G401.6 (cell line): ENCODE results near the gene C1orf167.

Source experiments
- FAIRE-seq: peaks from 2 replicates; lab custom pipeline; 2012; peaks lifted over from hg19 to GRCh38; lab: Jason Lieb, UNC

C1orf167 gene

GRCh38 chr1:11738096-11738495, 23.9 kb upstream of the C1orf167 start:
- FAIRE-seq, result no peak

DNA sequence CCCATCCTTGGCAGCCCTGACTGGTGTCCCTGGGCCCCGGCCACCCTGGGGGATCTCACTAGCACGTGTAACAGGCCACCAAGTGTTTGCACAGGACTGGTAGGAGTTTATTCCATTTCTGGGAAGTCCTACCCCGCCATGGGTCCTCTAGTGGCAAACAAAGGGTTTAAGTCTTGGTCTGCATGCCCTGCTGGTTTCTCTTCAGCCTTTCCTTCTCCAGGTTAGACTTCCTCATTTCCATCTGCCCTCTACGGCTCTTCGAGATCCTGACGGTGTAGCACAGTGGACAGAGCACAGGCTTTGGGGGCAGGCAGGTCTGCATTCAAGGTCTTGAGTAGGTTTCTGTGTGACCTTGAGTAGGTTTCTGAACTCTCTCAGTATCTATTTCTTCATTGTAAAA, 23.2 kb upstream of the C1orf167 start:
- no peak for FAIRE-seq

DNA sequence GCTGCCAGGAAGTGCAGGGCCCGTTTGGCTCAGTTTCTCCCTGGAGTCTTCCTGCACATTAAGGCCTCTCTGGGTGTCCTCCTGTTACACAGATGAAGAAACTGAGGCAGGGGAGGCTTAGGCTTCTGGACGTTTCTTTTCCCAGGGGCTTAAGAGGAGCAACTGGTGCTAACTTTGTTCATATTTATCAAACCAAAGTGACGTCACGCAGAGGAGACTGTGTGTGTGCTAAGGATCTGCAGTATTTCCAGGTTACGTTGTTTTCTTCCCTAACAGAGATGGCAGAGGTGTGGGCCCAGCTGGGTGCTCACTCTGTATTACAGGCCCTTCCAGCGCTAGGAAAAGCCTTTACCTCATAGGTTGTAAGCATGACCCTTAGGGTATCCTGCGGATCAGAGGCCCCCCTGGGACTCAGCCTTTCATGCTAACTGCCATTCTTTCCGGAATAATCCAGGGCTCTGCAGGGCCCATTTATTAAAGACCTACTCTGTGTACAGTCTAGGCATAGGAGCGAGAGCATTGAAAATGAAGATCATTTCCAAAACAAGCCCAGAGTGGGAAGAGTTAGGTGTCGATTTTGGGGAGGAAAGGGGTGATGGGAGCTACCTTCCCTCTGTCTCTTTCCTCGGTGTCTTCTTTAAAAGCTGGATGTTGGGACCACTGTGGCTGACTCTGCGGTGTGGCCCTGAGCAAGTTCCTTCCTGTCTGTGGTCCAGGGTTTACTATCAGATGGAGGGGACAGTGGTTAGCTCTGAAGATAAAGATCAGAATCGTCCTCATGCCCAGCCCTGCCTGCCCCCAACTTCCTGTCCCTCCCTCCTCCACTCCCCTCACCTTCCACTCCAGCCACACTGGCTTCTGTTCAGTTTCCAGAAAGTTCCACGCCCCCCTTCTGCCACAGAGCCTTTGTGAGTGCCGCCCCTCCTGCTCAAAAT, 21.5 kb upstream of the C1orf167 start:
- no peak for FAIRE-seq

GRCh38 chr1:11741482-11741881, 20.5 kb upstream of the C1orf167 start:
- FAIRE-seq, result no peak

GRCh38 chr1:11741919-11742558, 20.0 kb upstream of the C1orf167 start:
- FAIRE-seq, result no peak

DNA sequence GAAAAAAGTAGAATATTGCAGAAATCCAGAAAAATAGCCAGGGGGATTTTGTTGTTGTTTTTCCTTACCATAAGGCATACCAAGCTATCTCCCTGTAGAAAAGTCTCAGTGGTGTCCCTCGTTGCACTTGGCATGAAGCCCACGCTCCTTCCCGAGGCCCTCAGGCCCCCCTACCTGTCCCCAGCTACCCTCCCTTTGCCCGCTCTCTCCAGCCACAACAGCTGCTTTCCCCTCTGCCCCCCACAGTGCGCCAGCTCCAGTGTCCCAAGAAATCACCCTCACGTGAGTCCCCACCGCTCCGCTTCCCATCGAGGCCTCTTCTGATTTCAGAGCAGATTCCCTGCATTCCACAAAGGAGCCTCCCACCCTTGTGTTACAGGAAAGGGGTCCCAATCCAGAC, 17.7 kb upstream of the C1orf167 start:
- no peak for FAIRE-seq

GRCh38 chr1:11746092-11746491, 15.9 kb upstream of the C1orf167 start:
- no peak for FAIRE-seq

GRCh38 chr1:11746795-11747487, 15.1 kb upstream of the C1orf167 start:
- no peak for FAIRE-seq

DNA sequence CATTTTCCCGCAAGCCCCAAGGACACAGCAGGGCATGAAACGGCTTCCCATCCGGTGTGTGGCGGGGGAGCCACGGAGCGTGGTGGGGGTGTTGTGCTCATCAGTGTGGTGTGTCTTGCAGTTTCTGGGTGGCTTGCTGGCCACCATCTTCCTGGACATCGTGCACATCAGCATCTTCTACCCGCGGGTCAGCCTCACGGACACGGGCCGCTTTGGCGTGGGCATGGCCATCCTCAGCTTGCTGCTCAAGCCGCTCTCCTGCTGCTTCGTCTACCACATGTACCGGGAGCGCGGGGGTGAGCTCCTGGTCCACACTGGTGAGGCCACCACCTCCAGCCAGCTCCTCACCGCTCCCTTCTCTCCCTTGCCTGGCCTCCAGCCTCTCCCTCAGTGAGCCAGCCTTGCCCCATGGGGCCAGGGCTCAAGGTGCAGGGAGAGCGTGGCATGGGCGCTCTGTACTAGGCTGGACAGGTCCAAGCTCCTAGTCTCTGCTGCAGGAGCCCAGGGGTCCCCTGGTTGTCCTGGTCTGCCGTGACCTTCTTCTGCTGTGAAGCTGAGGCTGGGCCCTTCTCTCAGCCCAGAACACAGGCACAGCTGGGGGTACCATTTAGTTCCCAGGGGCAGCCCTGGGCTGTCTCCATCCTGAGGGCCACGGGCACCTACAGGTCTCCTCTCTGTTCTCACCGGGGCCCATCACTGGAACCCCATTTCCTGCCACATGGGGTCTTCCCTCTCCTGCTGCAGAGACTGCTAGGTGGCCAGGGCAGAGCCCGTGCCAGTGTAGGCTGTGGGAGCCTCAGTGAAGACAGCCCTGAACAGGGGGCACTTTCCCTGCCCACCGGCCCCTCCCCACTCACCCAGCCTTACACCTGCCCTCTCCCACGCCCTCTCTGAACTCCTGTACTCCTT, 13.4 kb upstream of the C1orf167 start:
- no peak for FAIRE-seq

GRCh38 chr1:11749203-11749689, 12.7 kb upstream of the C1orf167 start:
- no peak for FAIRE-seq

GRCh38 chr1:11749996-11750395, 12.0 kb upstream of the C1orf167 start:
- no peak for FAIRE-seq

DNA sequence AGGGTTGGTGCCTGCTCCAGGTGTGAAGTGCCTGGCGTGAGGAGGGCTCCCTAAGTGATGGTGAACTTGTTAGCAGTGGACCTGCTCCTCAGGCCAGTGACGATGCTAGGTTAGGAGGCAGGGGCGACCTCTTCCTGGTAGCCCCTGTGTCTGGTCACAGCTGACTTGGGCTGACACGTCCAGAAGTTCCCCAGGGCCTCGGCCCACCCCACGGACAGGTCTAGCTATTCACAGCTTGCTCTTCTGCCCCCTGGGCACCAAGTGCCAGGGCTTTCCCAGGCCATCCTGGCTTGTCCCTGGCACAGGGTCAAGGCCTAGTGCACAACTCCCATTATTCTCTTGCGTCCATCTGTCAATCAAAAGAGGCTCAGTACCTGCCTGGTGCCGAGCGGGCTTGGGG, 10.9 kb upstream of the C1orf167 start:
- no peak for FAIRE-seq

GRCh38 chr1:11752359-11753088, 9.5 kb upstream of the C1orf167 start:
- FAIRE-seq, result no peak

DNA sequence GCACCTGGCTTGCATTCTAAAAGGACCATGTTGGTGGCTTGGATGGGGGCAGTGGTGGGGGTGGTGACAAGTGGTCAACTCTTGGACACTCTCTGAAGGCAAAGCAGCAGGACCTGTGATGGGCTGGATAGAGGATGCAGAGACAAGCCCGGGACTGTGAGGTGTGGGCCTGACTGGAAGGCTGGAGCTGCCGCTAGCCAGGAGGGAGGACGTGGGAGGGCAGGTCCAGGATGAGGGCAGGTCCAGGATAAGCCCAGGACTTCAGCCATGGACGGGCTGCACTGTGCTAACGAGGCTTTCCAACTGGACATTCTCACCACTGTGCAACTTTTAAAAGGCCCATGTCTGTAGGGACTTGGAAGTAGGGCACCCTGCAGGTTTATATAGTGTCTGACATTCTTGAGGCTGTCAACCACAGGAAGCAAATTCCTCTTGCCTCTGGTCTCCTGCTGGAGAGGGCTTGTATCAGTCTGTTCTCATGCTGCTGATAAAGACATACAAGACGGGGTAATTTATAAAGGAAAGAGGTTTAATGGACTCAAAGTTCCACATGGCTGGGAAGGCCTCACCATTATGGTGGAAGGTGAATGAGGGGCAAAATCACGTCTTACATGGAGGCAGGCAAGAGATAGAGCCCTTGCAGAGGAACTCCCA, 8.3 kb upstream of the C1orf167 start:
- FAIRE-seq, result no peak

DNA sequence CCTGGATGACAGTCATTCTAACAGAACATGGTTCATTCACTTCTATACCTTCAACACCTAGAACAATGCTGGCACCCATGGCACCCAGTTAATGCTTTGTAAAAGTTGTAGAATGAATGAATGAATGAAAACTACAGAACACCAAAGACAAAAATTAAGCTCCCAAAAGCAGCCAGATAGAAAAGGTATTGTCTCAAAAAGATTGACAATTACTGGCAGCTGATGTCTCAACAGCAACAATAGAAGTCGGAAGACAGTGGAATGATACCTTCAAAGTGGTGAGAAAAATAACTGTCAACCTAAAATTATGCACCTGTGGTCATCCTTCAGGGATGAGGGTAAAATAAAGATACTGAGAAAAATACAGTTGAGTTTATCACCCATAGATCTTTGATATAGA, 4.9 kb upstream of the C1orf167 start:
- FAIRE-seq, result no peak

- FAIRE-seq, result no peak
These were observed 2.2 kb upstream of the C1orf167 start for GRCh38 chr1:11759791-11760190.

DNA sequence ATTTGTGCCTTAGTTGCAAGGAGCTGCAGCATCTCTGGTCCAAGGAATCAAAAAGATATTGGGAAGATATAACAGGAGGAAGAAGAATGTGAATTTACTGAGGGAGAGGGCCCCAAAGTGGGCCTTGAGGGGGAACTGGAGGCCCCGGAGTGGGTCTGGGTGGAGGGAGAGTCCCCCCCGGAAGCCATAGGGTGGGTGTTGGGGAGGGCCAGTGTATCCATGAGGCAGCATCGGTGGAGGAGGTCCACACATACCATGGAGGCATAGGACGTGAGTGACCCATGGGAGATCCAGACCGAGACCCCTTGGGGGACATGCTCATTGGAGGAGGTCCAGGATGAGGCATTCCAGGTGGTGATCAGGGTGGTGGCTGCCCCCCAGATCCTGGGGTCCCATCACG, 708 bp upstream of the C1orf167 start:
- FAIRE-seq, result no peak

- no peak for FAIRE-seq
These were observed 2.1 kb downstream of the C1orf167 start for GRCh38 chr1:11764115-11764514.

DNA sequence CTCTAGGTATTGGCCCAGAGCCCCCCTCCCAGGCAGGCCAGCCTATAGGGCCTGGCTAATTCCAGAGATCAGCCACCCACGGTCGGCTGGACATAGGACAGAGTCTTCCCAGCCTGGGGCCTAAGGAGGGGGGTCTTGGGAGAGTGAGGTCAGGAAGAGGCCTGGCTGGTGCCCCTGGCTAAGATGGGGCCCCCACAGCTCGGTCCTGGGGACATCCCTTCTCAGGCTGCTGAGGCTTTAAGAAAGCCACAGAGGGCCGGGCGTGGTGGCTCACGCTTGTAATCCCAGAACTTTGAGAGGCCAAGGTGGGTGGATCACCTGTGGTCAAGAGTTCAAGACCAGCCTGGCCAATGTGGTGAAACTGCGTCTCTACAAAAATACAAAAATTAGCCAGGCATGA, 2.5 kb downstream of the C1orf167 start:
- FAIRE-seq, result no peak

DNA sequence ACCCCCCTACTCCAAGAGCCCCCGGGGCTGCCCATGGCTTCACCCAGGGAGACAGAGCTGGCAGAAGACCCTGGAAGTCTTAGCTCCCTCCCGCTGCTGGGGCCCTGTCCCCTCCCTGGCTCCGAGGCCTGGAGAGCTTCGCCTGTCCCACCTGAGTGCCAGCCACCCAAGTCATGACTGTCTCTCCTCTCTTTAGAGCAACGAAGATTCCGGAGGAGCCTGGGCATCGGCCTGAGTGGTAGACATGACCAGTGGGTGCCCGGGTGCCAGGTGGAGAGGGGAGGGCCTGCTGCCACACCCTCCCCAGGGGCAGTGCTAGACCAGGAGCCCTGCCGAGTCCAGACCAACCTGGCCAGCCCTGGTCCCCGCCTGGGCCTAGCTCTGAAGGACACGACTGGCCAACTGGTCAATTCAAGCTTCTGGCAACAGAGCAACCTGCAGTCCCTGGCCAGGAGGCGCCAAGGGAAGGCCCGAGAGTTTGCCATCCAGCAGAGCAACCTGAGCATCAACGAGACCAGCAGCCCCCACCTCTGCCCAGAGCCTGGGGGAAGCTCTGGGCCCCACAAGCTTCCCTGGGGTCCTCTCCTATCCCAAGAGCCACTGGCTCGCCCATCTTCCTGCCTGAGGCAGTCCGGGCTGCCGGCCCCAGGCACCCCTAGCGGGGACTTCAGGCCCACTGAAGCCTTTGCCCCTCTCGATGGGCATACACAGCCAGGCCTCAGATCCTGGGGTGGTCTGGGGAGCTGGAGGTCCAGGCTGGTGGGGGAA, 3.9 kb downstream of the C1orf167 start:
- no peak for FAIRE-seq
